Upper lobe of left lung (tissue), 4 donors: ENCODE measurements around the gene TRDMT1.

Experiments used
- EP300 ChIP-seq, 4 donors: sonication (generic); formaldehyde crosslinking; IDR thresholded peaks; one replicate each; pipeline ENCODE4 v1.5.1; 2017; ENCODE audit warnings: antibody characterized with exemption in 4 of 4, control low read depth in 2 of 4
- TF ChIP-seq, protein P1 (sequence below), 6 experiments: fragments of 450-650 bp in 4 of 6; fragments of 200-600 bp in 2 of 6; sonication (generic) in 2 of 6; IDR thresholded peaks; one replicate each; pipeline ENCODE4 v1.5.1; 2016 to 2019; ENCODE audit warnings: antibody characterized with exemption in 6 of 6

DNA sequence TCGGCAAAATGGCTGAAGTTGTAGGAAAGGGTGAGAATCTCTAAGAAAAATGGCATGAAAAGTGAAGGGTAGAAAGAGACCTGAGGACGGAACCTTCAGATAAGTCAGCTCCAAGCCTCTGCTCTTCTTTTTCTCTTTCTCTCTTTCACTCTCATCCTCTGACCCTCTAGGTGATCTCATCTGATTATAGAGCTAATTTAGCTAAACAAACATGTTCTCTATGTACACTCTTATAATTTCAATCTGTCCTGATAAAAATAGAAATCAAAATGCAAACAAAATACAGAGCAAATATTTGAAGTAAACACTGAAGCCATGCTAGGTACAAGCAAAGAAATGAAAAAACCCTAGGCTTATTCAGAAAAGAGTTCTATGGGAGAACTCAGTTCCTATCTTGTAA is 57.4 kb downstream of the TRDMT1 start:
- TF ChIP-seq EP300 (IDR thresholded peaks at IDR 0.05): no peak
- TF ChIP-seq, protein P1, sequence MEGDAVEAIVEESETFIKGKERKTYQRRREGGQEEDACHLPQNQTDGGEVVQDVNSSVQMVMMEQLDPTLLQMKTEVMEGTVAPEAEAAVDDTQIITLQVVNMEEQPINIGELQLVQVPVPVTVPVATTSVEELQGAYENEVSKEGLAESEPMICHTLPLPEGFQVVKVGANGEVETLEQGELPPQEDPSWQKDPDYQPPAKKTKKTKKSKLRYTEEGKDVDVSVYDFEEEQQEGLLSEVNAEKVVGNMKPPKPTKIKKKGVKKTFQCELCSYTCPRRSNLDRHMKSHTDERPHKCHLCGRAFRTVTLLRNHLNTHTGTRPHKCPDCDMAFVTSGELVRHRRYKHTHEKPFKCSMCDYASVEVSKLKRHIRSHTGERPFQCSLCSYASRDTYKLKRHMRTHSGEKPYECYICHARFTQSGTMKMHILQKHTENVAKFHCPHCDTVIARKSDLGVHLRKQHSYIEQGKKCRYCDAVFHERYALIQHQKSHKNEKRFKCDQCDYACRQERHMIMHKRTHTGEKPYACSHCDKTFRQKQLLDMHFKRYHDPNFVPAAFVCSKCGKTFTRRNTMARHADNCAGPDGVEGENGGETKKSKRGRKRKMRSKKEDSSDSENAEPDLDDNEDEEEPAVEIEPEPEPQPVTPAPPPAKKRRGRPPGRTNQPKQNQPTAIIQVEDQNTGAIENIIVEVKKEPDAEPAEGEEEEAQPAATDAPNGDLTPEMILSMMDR (IDR thresholded peaks at IDR 0.05): no peak
